ENCODE measurements around the gene HAUS7.

GRCh38 chrX:153430796-153431195 is 39.6 kb downstream of the HAUS7 start:
- TF ChIP-seq TAF1 (IDR thresholded peaks at IDR 0.05; ENCODE audit: borderline replicate concordance, insufficient read depth, low read length) (no peak), POLR2AphosphoS5 (IDR thresholded peaks at IDR 0.05; ENCODE audit: low read depth, low read length) (no peak), SIN3A (IDR thresholded peaks at IDR 0.05; ENCODE audit: borderline replicate concordance, insufficient read depth, low read length) (no peak)
- TF ChIP-seq, protein P1, sequence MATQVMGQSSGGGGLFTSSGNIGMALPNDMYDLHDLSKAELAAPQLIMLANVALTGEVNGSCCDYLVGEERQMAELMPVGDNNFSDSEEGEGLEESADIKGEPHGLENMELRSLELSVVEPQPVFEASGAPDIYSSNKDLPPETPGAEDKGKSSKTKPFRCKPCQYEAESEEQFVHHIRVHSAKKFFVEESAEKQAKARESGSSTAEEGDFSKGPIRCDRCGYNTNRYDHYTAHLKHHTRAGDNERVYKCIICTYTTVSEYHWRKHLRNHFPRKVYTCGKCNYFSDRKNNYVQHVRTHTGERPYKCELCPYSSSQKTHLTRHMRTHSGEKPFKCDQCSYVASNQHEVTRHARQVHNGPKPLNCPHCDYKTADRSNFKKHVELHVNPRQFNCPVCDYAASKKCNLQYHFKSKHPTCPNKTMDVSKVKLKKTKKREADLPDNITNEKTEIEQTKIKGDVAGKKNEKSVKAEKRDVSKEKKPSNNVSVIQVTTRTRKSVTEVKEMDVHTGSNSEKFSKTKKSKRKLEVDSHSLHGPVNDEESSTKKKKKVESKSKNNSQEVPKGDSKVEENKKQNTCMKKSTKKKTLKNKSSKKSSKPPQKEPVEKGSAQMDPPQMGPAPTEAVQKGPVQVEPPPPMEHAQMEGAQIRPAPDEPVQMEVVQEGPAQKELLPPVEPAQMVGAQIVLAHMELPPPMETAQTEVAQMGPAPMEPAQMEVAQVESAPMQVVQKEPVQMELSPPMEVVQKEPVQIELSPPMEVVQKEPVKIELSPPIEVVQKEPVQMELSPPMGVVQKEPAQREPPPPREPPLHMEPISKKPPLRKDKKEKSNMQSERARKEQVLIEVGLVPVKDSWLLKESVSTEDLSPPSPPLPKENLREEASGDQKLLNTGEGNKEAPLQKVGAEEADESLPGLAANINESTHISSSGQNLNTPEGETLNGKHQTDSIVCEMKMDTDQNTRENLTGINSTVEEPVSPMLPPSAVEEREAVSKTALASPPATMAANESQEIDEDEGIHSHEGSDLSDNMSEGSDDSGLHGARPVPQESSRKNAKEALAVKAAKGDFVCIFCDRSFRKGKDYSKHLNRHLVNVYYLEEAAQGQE (IDR thresholded peaks at IDR 0.05; ENCODE audit: insufficient read depth in 1 of 2, low read depth in 2 of 2, low read length in 2 of 2) = no peak
